Measurements from ENCODE around the gene CMTR1.

GRCh38 chr6:37480951-37481534, 48.0 kb downstream of the CMTR1 start:
- no peak for TF ChIP-seq CTCF (conservative IDR thresholded peaks at IDR 0.05; ENCODE audit: low read depth, low read length)
- no peak for TF ChIP-seq EZH2 (IDR thresholded peaks at IDR 0.05; ENCODE audit: borderline replicate concordance, low read depth, low read length, poor library complexity, severe bottlenecking)

All from A673 (cell line).